HepG2 (cell line): ENCODE measurements around the gene DACT2.

Source experiments
- BATF2 ChIP-seq: sonication (generic); formaldehyde crosslinking; IDR thresholded peaks from 2 replicates; pipeline ENCODE4 v1.8.0; 2022; ENCODE audit warnings: mild to moderate bottlenecking, missing genetic modification reagents, moderate library complexity
- CTCF ChIP-seq: sonication (generic); formaldehyde crosslinking; IDR thresholded peaks from 2 replicates; pipeline ENCODE4 v1.5.0; 2020; ENCODE audit warnings: mild to moderate bottlenecking, missing genetic modification reagents, moderate library complexity
- ETV6 ChIP-seq: sonication (generic); formaldehyde crosslinking; conservative IDR thresholded peaks from 2 replicates; pipeline ENCODE4 v1.4.0; 2020; ENCODE audit warnings: missing genetic modification reagents

GRCh38 chr6:168268755-168269154, 50.8 kb downstream of the DACT2 start:
- TF ChIP-seq ETV6 (CRISPR knock-in tag), result no peak
- TF ChIP-seq BATF2 (CRISPR knock-in tag), result no peak
- no peak for TF ChIP-seq CTCF
